CD4-positive, alpha-beta T cell (primary cell): ENCODE measurements around the gene TCF4. TPM values are rescaled to one million over a fixed set of nuclear protein-coding genes. Genes with fewer than 3 reads are reported as not detected.

Experiments
- ATAC-seq: fragments of 200-7000 bp; cut with Tn5 transposase; one replicate; pipeline ENCODE4 v1.10.0; 2022; ENCODE audit warnings: mild to moderate bottlenecking; ENCODE audit not compliant: poor library complexity
- CTCF ChIA-PET: fragments of 350-600 bp; sonication (Branson Sonifier 250); formaldehyde crosslinking; loops from one replicate; lab custom pipeline; 2021; ENCODE audit warnings: antibody characterized with exemption, inconsistent platforms; lab: Charles Lee
- POLR2A ChIA-PET: fragments of 350-600 bp; sonication (Branson Sonifier 250); formaldehyde crosslinking; loops from one replicate; lab custom pipeline; 2021; ENCODE audit warnings: antibody characterized with exemption, inconsistent platforms; lab: Charles Lee
- DNase-seq, 14 experiments: peaks; one replicate each; pipeline ENCODE4 v3.0.0-alpha.2; 2013 to 2020; ENCODE audit warnings: mixed read lengths in 2 of 14
- H3K27ac ChIP-seq, 2 donors: one replicate each; pipeline versions ENCODE4 v1.5.1 to v1.7.0; 2013; ENCODE audit warnings: low read length in 2 of 2, low read depth in 1 of 2, mild to moderate bottlenecking in 1 of 2
- H3K27me3 ChIP-seq, 2 experiments: 1 replicate in 1 of 2; 2 replicates in 1 of 2; pipeline versions ENCODE4 v1.6.1 to v1.7.0; 2013; ENCODE audit warnings: low read length in 2 of 2, control low read depth in 1 of 2, mild to moderate bottlenecking in 1 of 2, moderate library complexity in 1 of 2; ENCODE audit not compliant: insufficient read depth in 2 of 2, control insufficient read depth in 1 of 2
- H3K36me3 ChIP-seq: one replicate; pipeline ENCODE4 v1.6.1; 2013; ENCODE audit warnings: low read length, control low read depth; ENCODE audit not compliant: insufficient read depth
- H3K4me1 ChIP-seq: one replicate; pipeline ENCODE4 v1.6.1; 2013; ENCODE audit warnings: low read length, control low read depth; ENCODE audit not compliant: insufficient read depth
- H3K4me3 ChIP-seq: one replicate; pipeline ENCODE4 v1.5.1; 2013; ENCODE audit warnings: mild to moderate bottlenecking, low read length, moderate library complexity
- H3K9me3 ChIP-seq, 2 experiments: 1 replicate in 1 of 2; 2 replicates in 1 of 2; pipeline versions ENCODE4 v1.6.1 to v1.7.0; 2013; ENCODE audit warnings: low read length in 2 of 2, mild to moderate bottlenecking in 2 of 2, control low read depth in 1 of 2, moderate library complexity in 1 of 2; ENCODE audit not compliant: control insufficient read depth in 1 of 2, insufficient read depth in 1 of 2
- H3K27ac Mint-ChIP-seq: one replicate; pipeline ENCODE4 v1.8.0; 2020; ENCODE audit warnings: mixed read lengths
- H3K27me3 Mint-ChIP-seq: one replicate; pipeline ENCODE4 v1.8.0; 2021; ENCODE audit warnings: mixed read lengths
- H3K36me3 Mint-ChIP-seq: one replicate; pipeline ENCODE4 v1.8.0; 2021; ENCODE audit warnings: low read depth, mixed read lengths
- H3K4me1 Mint-ChIP-seq: one replicate; pipeline ENCODE4 v1.8.0; 2021; ENCODE audit warnings: low read depth, mixed read lengths
- H3K4me3 Mint-ChIP-seq: one replicate; pipeline ENCODE4 v1.8.0; 2020; ENCODE audit warnings: mild to moderate bottlenecking, mixed read lengths
- H3K9me3 Mint-ChIP-seq: one replicate; pipeline ENCODE4 v1.8.0; 2020; ENCODE audit warnings: mixed read lengths
- CTCF ChIP-seq: fragments of 200-600 bp; IDR thresholded peaks from one replicate; pipeline ENCODE4 v1.8.0; 2022; ENCODE audit warnings: antibody characterized with exemption, mild to moderate bottlenecking
- intact Hi-C, 2 experiments: fragments of 100-400 bp; cut with DNase I in 1 of 2; cut with micrococcal nuclease in 1 of 2; formaldehyde crosslinking; loops; one replicate each; pipeline versions ENCODE4 v1.15.1 to v1.9.0; 2023 to 2025; cut with DNase I, micrococcal nuclease
- total RNA-seq, 174 experiments: library from RNA in 2 of 174; stranded (reverse) in 2 of 174; gene quantifications; one replicate each; pipeline ENCODE4 v1.2.3 and lab custom pipeline; 2021 to 2026

TCF4 gene
- total RNA-seq, 2 experiments from 2014 or later: 3.0 to 3.2 TPM

- POLR2A ChIA-PET: no interaction called here
- CTCF ChIA-PET: no interaction called here
- peaks cover 15% of the 10 kb centered on the region for H3K4me1 Mint-ChIP-seq
These were observed 271.4 kb downstream of the TCF4 start for GRCh38 chr18:55316486-55317184.

GRCh38 chr18:55314615-55315237 is 273.3 kb downstream of the TCF4 start:
- CTCF ChIA-PET: no interaction called here
- Mint-ChIP-seq H3K27ac (no peak overlapping the region), H3K36me3 (no peaks in the 10 kb centered on the region), H3K27me3 (no peaks in the 10 kb centered on the region), H3K4me1 (peaks cover 7% of the 10 kb centered on the region), H3K9me3 (peaks cover 2% of the 10 kb centered on the region), H3K4me3 (no peak overlapping the region)
- no peaks in the 10 kb centered on the region for H3K27me3 ChIP-seq
- intact Hi-C loops: no loop called here
- no peak for ATAC-seq
- no peak for DNase-seq
- no peak overlapping the region for H3K27ac ChIP-seq
- no peak for TF ChIP-seq CTCF
- no peaks in the 10 kb centered on the region for H3K9me3 ChIP-seq
- no peaks in the 10 kb centered on the region for H3K36me3 ChIP-seq
- POLR2A ChIA-PET: no interaction called here
- no peaks in the 10 kb centered on the region for H3K4me1 ChIP-seq
- no peak overlapping the region for H3K4me3 ChIP-seq

More at GRCh38 chr18:55316486-55317184, 271.4 kb downstream of the TCF4 start:
- Mint-ChIP-seq H3K27me3 (peaks cover 16% of the 10 kb centered on the region), H3K4me3 (no peak overlapping the region), H3K27ac (no peak overlapping the region), H3K36me3 (no peaks in the 10 kb centered on the region), H3K9me3 (no peaks in the 10 kb centered on the region)
- H3K27ac ChIP-seq: no peak overlapping the region
- no peak for DNase-seq
- no peaks in the 10 kb centered on the region for H3K36me3 ChIP-seq
- no peak for ATAC-seq
- H3K27me3 ChIP-seq: peaks cover 9 to 10% of the 10 kb centered on the region in 2 experiments
- H3K4me1 ChIP-seq: no peaks in the 10 kb centered on the region
- TF ChIP-seq CTCF: no peak
- no peak overlapping the region for H3K4me3 ChIP-seq
- intact Hi-C loops: loop anchor here in 1 of 2 experiments (1.0 kb wide), 1 partner anchor 25 kb away; no protein-coding TSS in a partner anchor
- peaks cover 0 to 1% of the 10 kb centered on the region in 2 experiments for H3K9me3 ChIP-seq

GRCh38 chr18:55314031-55314430 is 274.0 kb downstream of the TCF4 start:
- Histone ChIP-seq H3K27me3 (no peaks in the 10 kb centered on the region), H3K4me1 (no peaks in the 10 kb centered on the region), H3K27ac (no peak overlapping the region), H3K9me3 (no peaks in the 10 kb centered on the region), H3K36me3 (no peaks in the 10 kb centered on the region), H3K4me3 (no peak overlapping the region)
- no peak for DNase-seq
- Mint-ChIP-seq H3K27ac (no peak overlapping the region), H3K4me1 (peaks cover 7% of the 10 kb centered on the region), H3K27me3 (no peaks in the 10 kb centered on the region), H3K9me3 (peaks cover 2% of the 10 kb centered on the region), H3K36me3 (no peaks in the 10 kb centered on the region), H3K4me3 (no peak overlapping the region)
- no peak for ATAC-seq
- no peak for TF ChIP-seq CTCF
- intact Hi-C loops: no loop called here
- ChIA-PET POLR2A (no interaction called here), CTCF (no interaction called here)
